Neural progenitor cell (in vitro differentiated cells): ENCODE data around the gene TRA2B.

Source experiments
- CTCF ChIP-seq: fragments of 200-600 bp; sonication (generic); IDR thresholded peaks from 2 replicates; pipeline ENCODE4 v1.5.1; 2017; ENCODE audit warnings: antibody characterized with exemption, mild to moderate bottlenecking
- EZH2 ChIP-seq: fragments of 200-600 bp; sonication (generic); IDR thresholded peaks from 2 replicates; pipeline ENCODE4 v1.6.1; 2017; ENCODE audit warnings: antibody characterized with exemption, mild to moderate bottlenecking, moderate library complexity

- TF ChIP-seq CTCF (no peak), EZH2 (no peak)
These were observed 63.7 kb downstream of the TRA2B start for GRCh38 chr3:185874119-185874518.
